GM19328 (cell line): ENCODE measurements around the gene CACNG1.
"Not testable (repeated sequence)": the region's sequence is repeated elsewhere in the genome, so short reads cannot be mapped to it uniquely, and the experiment has no call there.

Source experiments
- ATAC-seq: cut with Tn5 transposase; IDR thresholded peaks from one replicate; pipeline ENCODE4 v1.9.1; 2021; ENCODE audit warnings: mild to moderate bottlenecking, moderate library complexity; ENCODE audit not compliant: unreplicated experiment

The CACNG1 gene

DNA sequence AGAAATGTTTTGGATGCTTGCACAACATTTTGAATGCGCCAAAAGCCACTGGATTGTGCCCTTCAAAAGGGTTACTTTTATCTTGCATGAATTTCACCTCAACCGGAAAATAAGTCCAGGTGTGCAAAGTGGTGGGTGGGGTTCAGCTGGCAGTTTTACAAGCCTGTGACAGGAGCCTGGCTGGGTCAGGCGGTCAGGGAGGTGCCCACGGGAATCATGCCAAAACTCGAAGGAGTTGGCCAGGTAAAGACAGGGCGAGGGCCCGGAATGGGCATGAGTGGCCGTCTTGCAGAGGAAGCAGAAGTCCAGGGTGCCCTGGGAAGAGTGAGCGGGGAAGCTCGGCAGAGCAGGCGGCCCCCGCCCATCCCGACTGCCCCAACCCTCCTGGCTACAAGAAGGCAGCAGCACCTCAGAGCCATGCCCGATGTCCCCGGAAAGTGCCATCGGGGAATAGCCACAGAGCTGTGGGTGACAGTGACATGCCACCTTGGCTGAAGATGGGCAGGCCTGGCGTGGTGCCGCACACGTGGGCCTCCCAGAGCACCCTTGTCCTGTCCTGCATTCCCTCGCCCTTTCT, 19.1 kb upstream of the CACNG1 start:
- ATAC-seq, result no peak

DNA sequence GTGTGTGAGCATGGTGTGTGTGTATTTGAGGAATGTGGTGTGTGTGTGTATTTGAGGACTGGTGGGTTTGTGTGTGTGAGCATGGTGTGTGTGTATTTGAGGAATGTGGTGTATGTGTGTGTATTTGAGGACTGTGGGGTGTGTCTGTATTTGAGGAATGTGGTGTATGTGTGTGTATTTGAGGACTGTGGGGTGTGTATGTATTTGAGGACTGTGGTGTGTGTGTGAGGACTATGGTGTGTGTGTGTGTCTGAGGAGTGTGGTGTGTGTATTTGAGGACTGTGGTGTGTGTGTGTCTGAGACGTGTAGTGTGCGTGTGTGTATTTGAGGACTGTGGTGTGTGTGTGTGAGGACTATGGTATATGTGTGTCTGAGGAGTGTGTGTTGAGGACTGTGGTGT, 18.0 kb upstream of the CACNG1 start:
- no peak for ATAC-seq

- ATAC-seq, result no peak
Measured at GRCh38 chr17:67027031-67027628, 17.2 kb upstream of the CACNG1 start.

- no peak for ATAC-seq
Measured at GRCh38 chr17:67030641-67031040, 13.7 kb upstream of the CACNG1 start.

DNA sequence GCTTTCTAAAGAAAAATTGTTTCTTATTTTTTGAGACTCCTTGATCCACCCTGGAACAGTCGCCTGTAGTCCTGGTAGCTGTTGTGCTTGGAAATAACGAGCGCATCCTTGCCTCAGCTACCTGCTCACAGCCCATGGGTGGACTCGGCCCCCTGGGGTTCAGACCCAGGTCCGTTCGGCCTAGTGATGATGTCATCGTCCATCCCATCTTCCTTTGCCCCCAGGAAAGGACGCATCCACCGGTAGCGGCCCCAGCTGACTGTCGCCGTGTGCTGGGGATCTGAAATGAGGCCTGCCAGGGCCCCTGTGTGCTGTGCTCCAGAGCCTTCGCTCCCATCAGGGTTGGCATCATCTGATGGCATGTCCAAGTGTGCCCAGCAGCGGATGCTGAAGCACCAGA, 12.0 kb upstream of the CACNG1 start:
- no peak for ATAC-seq

- no peak for ATAC-seq
Measured at GRCh38 chr17:67032985-67033384, 11.4 kb upstream of the CACNG1 start.

DNA sequence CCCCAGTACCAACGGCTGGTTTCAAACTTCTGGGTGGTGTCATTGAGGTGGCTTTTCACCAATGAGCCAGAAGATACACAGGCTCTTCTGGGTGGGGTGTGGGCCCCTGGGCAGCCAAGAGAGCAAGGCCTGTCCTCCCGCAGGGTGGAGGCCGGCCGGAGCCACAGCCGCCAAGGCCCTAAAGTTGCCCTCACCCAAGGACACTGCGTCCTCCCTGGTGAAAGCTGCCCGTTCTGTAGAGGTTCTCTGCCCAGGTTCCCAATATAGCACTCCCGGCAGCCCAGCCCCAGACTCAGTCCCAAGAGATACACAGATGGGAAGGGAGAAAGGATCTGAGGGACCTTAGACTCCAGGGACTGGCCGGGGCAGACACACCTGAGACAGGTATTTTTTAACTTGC, 10.7 kb upstream of the CACNG1 start:
- ATAC-seq, result no peak

DNA sequence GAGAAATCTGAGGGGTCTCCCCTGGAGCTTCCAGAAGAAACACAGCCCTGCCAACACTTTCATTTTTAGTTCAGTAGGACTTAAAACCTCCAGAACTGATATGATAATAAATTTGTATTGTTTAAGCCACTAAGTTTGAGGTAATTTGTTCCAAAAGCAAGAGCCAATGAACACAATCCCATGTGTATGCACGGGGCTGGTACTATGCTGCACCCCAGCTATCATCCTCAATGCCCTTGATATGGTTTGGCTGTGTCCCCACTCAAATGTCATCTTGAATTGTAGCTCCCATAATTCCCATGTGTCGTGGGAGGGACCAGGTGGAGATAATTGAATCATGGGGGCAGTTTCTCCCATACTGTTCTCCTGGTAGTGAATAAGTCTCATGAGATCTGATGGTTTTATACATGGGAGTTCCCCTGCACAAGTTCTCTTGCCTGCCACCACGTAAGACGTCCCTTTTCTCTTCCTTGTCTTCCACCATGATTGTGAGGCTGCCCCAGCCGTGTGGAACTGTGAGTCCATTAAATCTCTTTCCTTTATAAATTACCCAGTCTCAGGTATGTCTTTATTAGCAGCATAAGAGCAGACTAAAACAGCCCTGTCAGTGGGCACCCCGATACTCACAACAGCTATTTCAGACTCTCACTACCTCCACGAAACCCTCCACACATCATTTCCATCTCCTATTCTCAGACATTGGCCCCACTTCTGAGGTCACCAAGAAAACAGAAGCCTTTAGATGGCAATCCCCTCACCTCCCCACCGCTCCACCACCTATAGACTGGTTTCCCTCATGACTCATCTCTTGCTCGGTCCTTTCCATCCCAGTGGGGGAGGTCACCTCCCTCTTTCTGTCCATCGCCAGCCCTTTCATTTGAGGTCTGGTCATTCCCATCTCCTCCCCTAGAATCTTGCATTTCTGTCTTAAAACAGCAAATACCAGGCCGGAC, 8.9 kb upstream of the CACNG1 start:
- no peak for ATAC-seq

DNA sequence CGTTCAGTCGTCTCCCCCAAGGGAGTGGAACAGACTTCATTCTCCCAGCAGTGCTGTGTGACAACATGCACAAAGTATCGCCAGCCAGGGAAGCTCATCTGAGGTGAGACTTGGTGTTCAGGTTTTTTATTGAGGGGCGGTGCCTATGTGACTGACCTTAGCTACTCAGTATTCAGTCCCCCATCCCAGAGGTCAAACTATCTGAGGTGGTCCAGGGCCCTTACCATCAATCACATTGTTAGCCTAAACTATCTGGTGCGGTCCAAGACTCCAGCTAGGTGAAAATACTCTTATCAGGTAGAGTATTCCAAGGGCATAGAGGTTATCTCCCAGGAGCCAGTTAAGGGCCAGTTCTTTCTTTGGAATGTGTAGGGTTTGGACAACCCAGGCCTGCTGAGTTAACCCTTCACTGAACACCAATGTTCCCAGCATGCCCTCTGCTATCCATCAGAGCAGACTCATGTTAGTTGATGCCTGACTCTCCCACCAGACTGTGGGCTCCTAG, 5.4 kb upstream of the CACNG1 start:
- ATAC-seq, result no peak

DNA sequence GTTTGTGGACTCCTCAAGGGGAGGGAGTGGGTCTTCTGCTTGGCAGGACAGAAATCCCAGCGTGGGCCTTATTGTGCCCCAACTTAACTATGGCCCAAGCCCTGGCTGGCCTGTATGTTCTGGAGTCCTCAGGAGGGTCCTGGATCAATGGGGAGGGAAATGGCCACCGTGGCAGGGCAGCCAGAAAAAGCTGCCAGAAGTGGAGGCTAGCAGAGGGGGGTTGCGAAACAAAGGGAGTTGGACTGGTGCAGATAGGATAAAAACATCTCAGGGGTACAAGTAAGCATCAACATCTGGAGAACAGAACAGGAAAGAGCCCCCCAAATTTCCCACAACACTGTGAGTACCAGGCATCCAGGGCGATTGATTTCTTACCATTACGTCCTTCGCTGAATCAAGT, 3.7 kb upstream of the CACNG1 start:
- no peak for ATAC-seq

- not testable (repeated sequence) for ATAC-seq
Measured at GRCh38 chr17:67041119-67041518, 3.2 kb upstream of the CACNG1 start.

- ATAC-seq, result no peak
Measured at GRCh38 chr17:67041531-67041930, 2.8 kb upstream of the CACNG1 start.

- ATAC-seq, result no peak
Measured at GRCh38 chr17:67041941-67042899, 2.1 kb upstream of the CACNG1 start.

DNA sequence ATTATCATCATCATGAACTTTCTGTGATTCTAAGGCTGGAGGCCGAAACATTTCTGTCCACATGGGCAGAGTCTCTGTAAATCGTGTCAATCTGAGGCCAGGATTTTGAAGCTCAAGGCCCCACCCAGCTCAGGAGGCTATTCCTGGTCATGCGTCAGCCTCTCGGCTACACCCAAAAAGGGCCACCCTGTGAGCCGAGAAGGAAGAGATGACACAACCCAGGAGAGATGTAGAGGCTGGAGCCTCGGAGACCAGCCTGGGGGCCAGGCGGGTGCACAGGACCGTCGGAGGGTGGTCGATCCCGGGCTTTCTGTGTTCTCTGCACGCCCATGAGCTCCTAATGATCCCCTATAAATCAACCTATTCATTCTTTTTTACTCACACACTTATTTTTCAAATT, 1.1 kb upstream of the CACNG1 start:
- no peak for ATAC-seq

- ATAC-seq, result no peak
Measured at GRCh38 chr17:67044940-67045339, 586 bp downstream of the CACNG1 start.

GRCh38 chr17:67046398-67046797, 2.0 kb downstream of the CACNG1 start:
- no peak for ATAC-seq

- ATAC-seq, result no peak
Measured at GRCh38 chr17:67047382-67047781, 3.0 kb downstream of the CACNG1 start.

GRCh38 chr17:67049025-67049739, 4.8 kb downstream of the CACNG1 start:
- ATAC-seq, result no peak

DNA sequence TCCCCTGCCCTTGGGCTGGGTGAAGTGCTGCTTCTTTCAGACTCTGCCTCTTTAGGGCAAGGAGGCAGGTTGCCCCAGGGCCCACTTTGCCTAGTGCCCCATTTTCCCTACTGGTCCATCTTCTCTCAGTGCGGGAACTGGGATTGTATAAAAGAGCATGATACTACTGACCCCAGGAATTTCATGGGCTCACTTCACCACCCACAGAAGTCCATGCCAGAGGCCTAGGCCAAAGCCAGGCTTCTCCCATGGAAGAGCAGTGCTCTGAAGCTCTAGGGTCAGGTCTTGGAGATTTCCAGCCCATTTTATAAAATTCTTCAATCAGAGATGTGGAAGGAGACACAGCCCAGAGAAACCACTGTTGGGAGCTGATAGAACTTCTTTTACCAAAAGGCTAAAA, 5.7 kb downstream of the CACNG1 start:
- ATAC-seq, result no peak
